BE2C (cell line): ENCODE results near the gene ZNF90.
"Not testable (repeated sequence)": the region's sequence is repeated elsewhere in the genome, so short reads cannot be mapped to it uniquely, and the experiment has no call there.

Experiments used
- DNase-seq: peaks from one replicate; pipeline ENCODE4 v3.0.0-alpha.2; 2020
- H3K27me3 ChIP-seq: fragments of 250-450 bp; sonication (Bioruptor Pico); 2 replicates; pipeline ENCODE4 v1.5.1; 2020; ENCODE audit warnings: mild to moderate bottlenecking
- H3K36me3 ChIP-seq: fragments of 250-450 bp; sonication (Bioruptor Pico); 2 replicates; pipeline ENCODE4 v1.5.1; 2020; ENCODE audit warnings: mild to moderate bottlenecking
- H3K4me1 ChIP-seq: fragments of 250-450 bp; sonication (Bioruptor Pico); 2 replicates; pipeline ENCODE4 v1.5.1; 2020
- H3K4me3 ChIP-seq: 2 replicates; pipeline ENCODE4 v1.5.1; 2011; ENCODE audit warnings: low read depth, low read length
- H3K9me3 ChIP-seq: fragments of 250-450 bp; sonication (Bioruptor Pico); 2 replicates; pipeline ENCODE4 v1.5.1; 2020
- TF ChIP-seq, protein P1 (sequence below): IDR thresholded peaks from 2 replicates; pipeline ENCODE4 v1.5.1; 2012; ENCODE audit warnings: mild to moderate bottlenecking, low read depth, low read length

The ZNF90 gene

DNA sequence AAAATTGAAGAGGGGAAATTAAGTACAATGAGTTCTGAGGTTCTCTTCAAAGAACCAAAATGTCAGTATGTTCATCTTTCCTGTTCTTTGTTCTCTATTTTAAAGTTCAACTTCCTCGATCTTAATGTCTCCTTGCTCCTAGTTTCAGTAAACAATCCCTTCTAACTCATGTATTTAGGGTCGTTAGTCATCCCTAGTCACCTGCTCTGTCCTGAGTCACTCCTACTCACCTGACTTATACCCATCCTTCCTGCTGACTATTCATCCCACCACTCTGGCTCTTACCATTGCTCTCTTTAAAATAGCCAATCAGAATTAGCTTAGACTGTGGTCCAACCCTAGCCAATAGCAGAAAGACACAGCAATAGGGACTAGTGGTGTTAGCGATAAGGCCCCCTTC is 24.3 kb downstream of the ZNF90 start:
- H3K9me3 ChIP-seq = peaks cover 7% of the 10 kb centered on the region
- DNase-seq = no peak
- no peak overlapping the region for H3K4me3 ChIP-seq

DNA sequence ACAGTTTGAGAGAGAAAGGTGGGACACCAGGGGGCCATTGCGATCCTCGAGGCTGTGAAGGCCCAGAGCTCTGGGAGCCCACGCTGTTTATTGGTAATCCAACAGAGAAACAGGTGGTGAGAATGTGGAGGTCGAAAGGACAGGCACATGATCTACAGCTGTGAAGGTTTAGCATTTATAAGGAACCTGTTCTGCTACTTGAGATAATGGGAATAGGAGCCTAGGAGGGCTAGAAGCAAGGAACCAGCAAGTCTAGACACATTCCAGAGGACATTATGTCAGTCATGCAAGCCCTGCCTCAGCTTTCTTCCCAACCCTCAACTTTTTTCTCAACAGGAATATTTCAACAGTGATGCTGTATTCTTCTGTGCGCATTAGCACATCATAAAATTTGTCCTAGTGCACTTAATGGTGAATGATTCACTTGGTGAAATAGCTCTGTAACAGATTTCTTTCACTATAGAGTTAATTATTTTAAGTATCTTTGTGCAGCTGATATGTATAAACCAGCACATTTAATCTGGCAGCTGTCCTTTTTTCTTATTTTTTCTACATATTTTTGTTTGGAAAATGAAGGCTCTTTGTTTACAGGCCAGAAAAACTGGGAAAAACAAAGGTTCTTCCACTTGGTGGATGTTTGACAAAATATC is 25.4 kb downstream of the ZNF90 start:
- Histone ChIP-seq H3K9me3 (peaks cover 7% of the 10 kb centered on the region), H3K27me3 (no peaks in the 10 kb centered on the region), H3K4me1 (no peaks in the 10 kb centered on the region), H3K36me3 (peaks cover 36% of the 10 kb centered on the region), H3K4me3 (no peak overlapping the region)
- TF ChIP-seq, protein P1, sequence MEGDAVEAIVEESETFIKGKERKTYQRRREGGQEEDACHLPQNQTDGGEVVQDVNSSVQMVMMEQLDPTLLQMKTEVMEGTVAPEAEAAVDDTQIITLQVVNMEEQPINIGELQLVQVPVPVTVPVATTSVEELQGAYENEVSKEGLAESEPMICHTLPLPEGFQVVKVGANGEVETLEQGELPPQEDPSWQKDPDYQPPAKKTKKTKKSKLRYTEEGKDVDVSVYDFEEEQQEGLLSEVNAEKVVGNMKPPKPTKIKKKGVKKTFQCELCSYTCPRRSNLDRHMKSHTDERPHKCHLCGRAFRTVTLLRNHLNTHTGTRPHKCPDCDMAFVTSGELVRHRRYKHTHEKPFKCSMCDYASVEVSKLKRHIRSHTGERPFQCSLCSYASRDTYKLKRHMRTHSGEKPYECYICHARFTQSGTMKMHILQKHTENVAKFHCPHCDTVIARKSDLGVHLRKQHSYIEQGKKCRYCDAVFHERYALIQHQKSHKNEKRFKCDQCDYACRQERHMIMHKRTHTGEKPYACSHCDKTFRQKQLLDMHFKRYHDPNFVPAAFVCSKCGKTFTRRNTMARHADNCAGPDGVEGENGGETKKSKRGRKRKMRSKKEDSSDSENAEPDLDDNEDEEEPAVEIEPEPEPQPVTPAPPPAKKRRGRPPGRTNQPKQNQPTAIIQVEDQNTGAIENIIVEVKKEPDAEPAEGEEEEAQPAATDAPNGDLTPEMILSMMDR = no peak
- DNase-seq = no peak

More for the DNA sequence above, 24.3 kb downstream of the ZNF90 start:
- no peaks in the 10 kb centered on the region for H3K4me1 ChIP-seq
- TF ChIP-seq, protein P1 = no peak
- no peaks in the 10 kb centered on the region for H3K27me3 ChIP-seq
- H3K36me3 ChIP-seq = peaks cover 33% of the 10 kb centered on the region

DNA sequence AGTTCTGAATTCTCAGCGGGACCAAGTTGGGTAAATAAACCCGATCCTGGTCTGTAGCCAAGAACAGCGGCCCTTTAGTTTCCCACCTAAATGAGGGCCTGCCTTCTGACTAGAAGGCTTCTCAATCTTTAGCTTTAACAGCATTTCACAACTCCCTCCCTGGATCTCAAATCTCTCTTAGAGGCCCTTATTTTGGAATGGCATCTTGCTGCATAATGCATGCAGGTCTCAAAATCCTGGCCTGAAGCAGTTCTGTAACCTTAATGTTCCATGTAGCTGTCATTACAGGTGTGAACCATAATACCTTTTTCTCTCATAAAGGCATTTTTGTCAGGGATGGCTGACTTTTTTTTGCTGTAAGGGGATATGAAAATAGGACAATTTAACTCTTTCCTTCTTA is 29.5 kb downstream of the ZNF90 start:
- H3K4me1 ChIP-seq = no peaks in the 10 kb centered on the region
- H3K4me3 ChIP-seq = no peak overlapping the region
- DNase-seq = no peak
- no peaks in the 10 kb centered on the region for H3K27me3 ChIP-seq
- TF ChIP-seq, protein P1 = no peak
- H3K36me3 ChIP-seq = peaks cover 30% of the 10 kb centered on the region
- H3K9me3 ChIP-seq = peaks cover 2% of the 10 kb centered on the region; the same call in 1 of the 2 replicates

DNA sequence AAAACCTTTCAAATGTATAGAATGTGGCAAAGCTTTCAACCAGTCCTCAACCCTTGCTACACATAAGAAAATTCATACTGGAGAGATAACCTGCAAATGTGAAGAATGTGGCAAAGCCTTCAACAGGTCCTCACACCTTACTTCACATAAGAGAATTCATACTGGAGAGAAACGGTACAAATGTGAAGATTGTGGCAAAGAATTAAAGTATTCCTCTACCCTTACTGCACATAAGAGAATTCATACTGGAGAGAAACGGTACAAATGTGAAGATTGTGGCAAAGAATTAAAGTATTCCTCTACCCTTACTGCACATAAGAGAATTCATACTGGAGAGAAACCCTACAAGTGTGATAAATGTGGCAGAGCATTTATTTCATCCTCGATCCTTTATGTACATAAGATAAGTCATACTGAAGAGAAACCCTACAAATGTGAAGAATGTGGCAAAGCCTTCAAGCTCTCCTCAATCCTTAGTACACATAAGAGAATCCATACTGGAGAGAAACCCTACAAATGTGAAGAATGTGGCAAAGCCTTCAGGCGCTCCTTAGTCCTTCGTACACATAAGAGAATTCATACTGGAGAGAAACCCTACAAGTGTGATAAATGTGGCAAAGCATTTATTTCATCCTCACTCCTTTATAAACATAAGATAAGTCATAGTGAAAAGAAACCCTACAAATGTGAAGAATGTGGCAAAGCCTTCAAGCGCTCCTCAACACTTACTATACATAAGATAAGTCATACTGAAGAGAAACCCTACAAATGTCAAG is 40.5 kb downstream of the ZNF90 start:
- not testable (repeated sequence) for H3K4me1 ChIP-seq, H3K4me3 ChIP-seq, H3K27me3 ChIP-seq, H3K9me3 ChIP-seq, DNase-seq
- H3K36me3 ChIP-seq = peaks cover 22% of the 10 kb centered on the region

DNA sequence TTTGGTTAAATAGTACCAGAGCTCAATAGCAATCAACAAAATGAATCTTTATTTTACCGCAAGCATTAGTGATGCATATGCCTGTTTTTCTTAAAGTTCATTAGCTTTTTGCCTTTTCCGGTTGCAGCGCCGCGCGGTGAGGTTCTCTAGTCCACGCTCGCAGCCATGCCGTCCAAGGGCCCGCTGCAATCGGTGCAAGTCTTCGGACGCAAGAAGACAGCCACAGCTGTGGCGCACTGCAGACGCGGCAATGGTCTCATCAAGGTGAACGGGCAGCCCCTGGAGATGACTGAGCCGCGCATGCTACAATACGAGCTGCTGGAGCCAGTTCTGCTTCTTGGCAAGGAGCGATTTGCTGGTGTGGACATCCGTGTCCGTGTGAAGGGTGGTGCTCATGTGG is 47.1 kb downstream of the ZNF90 start:
- no peak overlapping the region for H3K4me3 ChIP-seq
- TF ChIP-seq, protein P1 = no peak
- no peaks in the 10 kb centered on the region for H3K4me1 ChIP-seq
- H3K36me3 ChIP-seq = peaks cover 11% of the 10 kb centered on the region
- DNase-seq = no peak
- H3K27me3 ChIP-seq = no peaks in the 10 kb centered on the region
- H3K9me3 ChIP-seq = peaks cover 3% of the 10 kb centered on the region; the same call in 1 of the 2 replicates

DNA sequence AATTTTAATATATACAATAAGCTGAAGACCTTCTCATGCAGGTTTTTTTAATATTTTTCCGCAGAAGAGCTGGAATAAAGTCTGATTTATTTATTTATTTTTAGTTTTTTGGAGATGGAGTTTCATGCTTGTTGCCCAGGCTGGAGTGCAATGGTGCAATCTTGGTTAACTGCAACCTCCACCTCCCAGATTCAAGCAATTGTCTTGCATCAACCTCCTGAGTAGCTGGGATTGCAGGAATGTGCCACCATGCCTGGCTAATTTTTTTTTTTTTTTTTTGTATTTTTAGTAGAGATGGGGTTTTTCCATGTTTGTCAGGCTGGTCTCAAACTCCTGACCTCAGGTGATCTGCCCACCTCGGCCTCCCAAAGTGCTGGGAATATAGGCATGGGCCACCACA is 55.1 kb downstream of the ZNF90 start:
- DNase-seq, H3K4me3 ChIP-seq, H3K27me3 ChIP-seq, H3K9me3 ChIP-seq, H3K4me1 ChIP-seq, H3K36me3 ChIP-seq: not testable (repeated sequence)

DNA sequence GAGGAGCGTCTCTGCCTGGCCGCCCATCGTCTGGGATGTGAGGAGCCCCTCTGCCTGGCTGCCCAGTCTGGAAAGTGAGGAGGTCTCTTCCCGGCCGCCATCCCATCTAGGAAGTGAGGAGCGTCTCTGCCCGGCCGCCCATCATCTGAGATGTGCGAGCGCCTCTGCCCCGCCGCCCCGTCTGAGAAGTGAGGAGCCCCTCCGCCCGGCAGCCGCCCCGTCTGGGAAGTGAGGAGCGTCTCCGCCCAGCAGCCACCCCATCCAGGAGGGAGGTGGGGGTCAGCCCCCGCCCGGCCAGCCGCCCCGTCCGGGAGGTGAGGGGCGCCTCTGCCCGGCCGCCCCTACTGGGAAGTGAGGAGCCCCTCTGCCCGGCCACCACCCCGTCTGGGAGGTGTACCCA is 59.9 kb downstream of the ZNF90 start:
- H3K9me3 ChIP-seq, H3K4me1 ChIP-seq, H3K4me3 ChIP-seq, H3K36me3 ChIP-seq, DNase-seq, H3K27me3 ChIP-seq: not testable (repeated sequence)
